Body of pancreas (tissue), 4 donors: Measurements from ENCODE around the gene ITIH5.

Experiments
- POLR2A ChIP-seq, 3 donors: fragments of 450-650 bp; IDR thresholded peaks; one replicate each; pipeline ENCODE4 v1.6.1; 2016; ENCODE audit warnings: antibody characterized with exemption in 3 of 3, mild to moderate bottlenecking in 2 of 3
- TF ChIP-seq, protein P1 (sequence below), 7 experiments: fragments of 450-650 bp in 4 of 7; fragments of 200-600 bp in 3 of 7; sonication (generic) in 3 of 7; IDR thresholded peaks; one replicate each; pipeline ENCODE4 v1.5.1; 2016 to 2019; ENCODE audit warnings: antibody characterized with exemption in 7 of 7

GRCh38 chr10:7518693-7519092 lies 148.1 kb downstream of the ITIH5 start:
- TF ChIP-seq POLR2A (IDR thresholded peaks at IDR 0.05), result no peak
- TF ChIP-seq, protein P1, sequence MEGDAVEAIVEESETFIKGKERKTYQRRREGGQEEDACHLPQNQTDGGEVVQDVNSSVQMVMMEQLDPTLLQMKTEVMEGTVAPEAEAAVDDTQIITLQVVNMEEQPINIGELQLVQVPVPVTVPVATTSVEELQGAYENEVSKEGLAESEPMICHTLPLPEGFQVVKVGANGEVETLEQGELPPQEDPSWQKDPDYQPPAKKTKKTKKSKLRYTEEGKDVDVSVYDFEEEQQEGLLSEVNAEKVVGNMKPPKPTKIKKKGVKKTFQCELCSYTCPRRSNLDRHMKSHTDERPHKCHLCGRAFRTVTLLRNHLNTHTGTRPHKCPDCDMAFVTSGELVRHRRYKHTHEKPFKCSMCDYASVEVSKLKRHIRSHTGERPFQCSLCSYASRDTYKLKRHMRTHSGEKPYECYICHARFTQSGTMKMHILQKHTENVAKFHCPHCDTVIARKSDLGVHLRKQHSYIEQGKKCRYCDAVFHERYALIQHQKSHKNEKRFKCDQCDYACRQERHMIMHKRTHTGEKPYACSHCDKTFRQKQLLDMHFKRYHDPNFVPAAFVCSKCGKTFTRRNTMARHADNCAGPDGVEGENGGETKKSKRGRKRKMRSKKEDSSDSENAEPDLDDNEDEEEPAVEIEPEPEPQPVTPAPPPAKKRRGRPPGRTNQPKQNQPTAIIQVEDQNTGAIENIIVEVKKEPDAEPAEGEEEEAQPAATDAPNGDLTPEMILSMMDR (IDR thresholded peaks at IDR 0.05), result no peak
